Stimulated activated CD8-positive, alpha-beta memory T cell treated with anti-CD3 and anti-CD28 coated beads, Interleukin-15, amount 100 ng/mL, for 1 hour (primary cell): ENCODE data around the gene ABHD12B.
"Not testable (repeated sequence)": the region's sequence is repeated elsewhere in the genome, so short reads cannot be mapped to it uniquely, and the experiment has no call there.

Experiments
- DNase-seq: peaks from one replicate; pipeline ENCODE4 v3.0.0-alpha.2; 2020; ENCODE audit warnings: low read depth

ABHD12B gene

GRCh38 chr14:50935126-50936015 lies 63.5 kb downstream of the ABHD12B start:
- DNase-seq = no peak

- no peak for DNase-seq
Measured at GRCh38 chr14:50936016-50936340, 64.1 kb downstream of the ABHD12B start.

GRCh38 chr14:50936882-50937281 lies 65.0 kb downstream of the ABHD12B start:
- no peak for DNase-seq

- DNase-seq = no peak
Measured at GRCh38 chr14:50937325-50937724, 65.5 kb downstream of the ABHD12B start.

- DNase-seq = no peak
Measured at GRCh38 chr14:50937800-50938199, 65.9 kb downstream of the ABHD12B start.

- no peak for DNase-seq
Measured at GRCh38 chr14:50941151-50941550, 69.3 kb downstream of the ABHD12B start.

GRCh38 chr14:50941638-50942037 lies 69.8 kb downstream of the ABHD12B start:
- DNase-seq = not testable (repeated sequence)

GRCh38 chr14:50943261-50943942 lies 71.5 kb downstream of the ABHD12B start:
- DNase-seq = no peak

GRCh38 chr14:50943943-50944646 lies 72.2 kb downstream of the ABHD12B start, which contains the start of gene PYGL:
TSS of gene PYGL (minus strand) at chr14:50944483. CDS start at chr14:50944403, 80 bp downstream.
- DNase-seq = no peak

- no peak for DNase-seq
Measured at GRCh38 chr14:50944647-50945413, 73.0 kb downstream of the ABHD12B start.

- no peak for DNase-seq
Measured at GRCh38 chr14:50946234-50946935, 74.5 kb downstream of the ABHD12B start.

GRCh38 chr14:50947446-50947845 lies 75.6 kb downstream of the ABHD12B start:
- no peak for DNase-seq

- DNase-seq = no peak
Measured at GRCh38 chr14:50948205-50948604, 76.4 kb downstream of the ABHD12B start.

- DNase-seq = no peak
Measured at GRCh38 chr14:50951032-50951431, 79.2 kb downstream of the ABHD12B start.

- no peak for DNase-seq
Measured at GRCh38 chr14:50953502-50953901, 81.6 kb downstream of the ABHD12B start.
